Measurements from ENCODE around the gene HOXB3. TPM values are rescaled to one million over a fixed set of nuclear protein-coding genes. Genes with fewer than 3 reads are reported as not detected.

Gene HOXB3
- total RNA-seq, 1 experiment from 2014 or later, result 6.0 TPM

DNA sequence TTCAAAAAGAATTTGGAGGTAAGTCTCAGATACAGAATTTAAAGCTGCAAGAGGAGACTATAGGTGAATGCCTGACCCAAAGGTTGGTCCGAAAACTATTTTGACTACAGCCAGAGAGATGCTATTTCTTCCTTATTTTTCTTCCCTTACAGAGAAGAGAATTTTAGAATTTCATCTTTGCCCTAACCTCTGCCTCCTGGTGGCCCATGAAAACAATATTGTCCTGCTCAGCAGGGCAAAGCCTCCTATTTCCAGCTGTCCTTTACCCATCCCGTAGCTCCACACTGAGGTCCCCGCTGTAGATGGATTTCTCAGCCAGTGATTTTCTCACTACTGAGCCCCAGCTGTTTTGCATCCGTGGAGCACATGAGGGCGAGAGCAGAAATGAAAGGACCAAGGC, 83.8 kb downstream of the HOXB3 start:
- ATAC-seq (peak; percentile 3; the same call in 1 of the 2 replicates), DNase-seq (no peak)
- Histone ChIP-seq H3K9me3 (ENCODE audit: low read length) (no peaks in the 10 kb centered on the region), H3K4me1 (ENCODE audit: insufficient read depth, low read length) (peaks cover 40% of the 10 kb centered on the region), H3K4me3 (ENCODE audit: low read length) (no peak overlapping the region), H3K36me3 (ENCODE audit: low read depth, low read length) (no peaks in the 10 kb centered on the region), H3K79me2 (ENCODE audit: low read length) (no peaks in the 10 kb centered on the region), H3K27ac (ENCODE audit: low read length) (peak overlapping the region; percentile 88), H3K27me3 (ENCODE audit: low read length) (no peaks in the 10 kb centered on the region), H3K9ac (ENCODE audit: low read length) (no peak overlapping the region; the same call in 1 of the 2 replicates), H3F3A (ENCODE audit: low read length, unreplicated experiment) (no peaks in the 10 kb centered on the region), H3K4me2 (ENCODE audit: low read length) (peak overlapping the region; percentile 9; the same call in 1 of the 2 replicates), H4K20me1 (ENCODE audit: low read length) (no peaks in the 10 kb centered on the region), H2AFZ (ENCODE audit: low read length) (no peak overlapping the region), H3K9me2 (replicated peaks; ENCODE audit: low read length) (no peaks in the 10 kb centered on the region)
- POLR2A ChIA-PET (ENCODE audit: unreplicated experiment), result interaction anchor here (0.6 kb wide), 3 partner anchors 120 to 187 kb away, joined by 3 to 20 read pairs (median 4); partner anchors contain the start of gene HOXB9
- intact Hi-C loops (cut with micrococcal nuclease), result no loop called here
- TF ChIP-seq, protein P1, sequence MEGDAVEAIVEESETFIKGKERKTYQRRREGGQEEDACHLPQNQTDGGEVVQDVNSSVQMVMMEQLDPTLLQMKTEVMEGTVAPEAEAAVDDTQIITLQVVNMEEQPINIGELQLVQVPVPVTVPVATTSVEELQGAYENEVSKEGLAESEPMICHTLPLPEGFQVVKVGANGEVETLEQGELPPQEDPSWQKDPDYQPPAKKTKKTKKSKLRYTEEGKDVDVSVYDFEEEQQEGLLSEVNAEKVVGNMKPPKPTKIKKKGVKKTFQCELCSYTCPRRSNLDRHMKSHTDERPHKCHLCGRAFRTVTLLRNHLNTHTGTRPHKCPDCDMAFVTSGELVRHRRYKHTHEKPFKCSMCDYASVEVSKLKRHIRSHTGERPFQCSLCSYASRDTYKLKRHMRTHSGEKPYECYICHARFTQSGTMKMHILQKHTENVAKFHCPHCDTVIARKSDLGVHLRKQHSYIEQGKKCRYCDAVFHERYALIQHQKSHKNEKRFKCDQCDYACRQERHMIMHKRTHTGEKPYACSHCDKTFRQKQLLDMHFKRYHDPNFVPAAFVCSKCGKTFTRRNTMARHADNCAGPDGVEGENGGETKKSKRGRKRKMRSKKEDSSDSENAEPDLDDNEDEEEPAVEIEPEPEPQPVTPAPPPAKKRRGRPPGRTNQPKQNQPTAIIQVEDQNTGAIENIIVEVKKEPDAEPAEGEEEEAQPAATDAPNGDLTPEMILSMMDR (conservative IDR thresholded peaks at IDR 0.05; ENCODE audit: low read depth, low read length), result peak; percentile 51
- no peak for TF ChIP-seq EZH2phosphoT487 (IDR thresholded peaks at IDR 0.05; ENCODE audit: borderline replicate concordance, low read length)
- no peak for TF ChIP-seq EZH2 (IDR thresholded peaks at IDR 0.05; ENCODE audit: low read length, unreplicated experiment)
- CTCF ChIA-PET, result interaction anchor here (0.5 to 1.3 kb wide), 6 partner anchors 9 to 244 kb away, joined by 3 to 8 read pairs (median 3); no protein-coding TSS in a partner anchor
- BruUV-seq (replicated peaks), result no TSS peak

DNA sequence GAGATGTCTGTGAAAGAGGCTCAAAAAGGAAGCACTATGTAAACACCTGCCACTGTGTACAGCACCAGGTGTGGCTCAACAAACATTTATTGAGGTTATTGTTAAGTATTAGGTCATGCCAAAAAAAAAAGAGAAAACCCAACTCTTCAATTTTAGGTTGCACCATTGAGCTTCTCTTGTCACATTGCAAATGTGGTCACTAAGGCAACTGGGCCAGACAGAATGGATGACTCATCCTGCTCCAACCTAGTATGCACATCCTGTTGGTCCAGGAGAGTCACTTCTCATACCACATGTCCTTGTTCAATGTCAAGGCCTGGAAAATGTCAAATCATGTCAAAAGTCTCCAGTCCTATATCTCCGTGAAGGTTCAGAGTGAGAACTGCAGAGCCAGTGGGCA, 84.3 kb downstream of the HOXB3 start:
- Histone ChIP-seq H3K4me3 (ENCODE audit: low read length) (no peak overlapping the region), H3K9ac (ENCODE audit: low read length) (peak overlapping the region; percentile 54; the same call in 1 of the 2 replicates), H3K9me3 (ENCODE audit: low read length) (no peaks in the 10 kb centered on the region), H3K79me2 (ENCODE audit: low read length) (no peaks in the 10 kb centered on the region), H2AFZ (ENCODE audit: low read length) (no peak overlapping the region), H3K27ac (ENCODE audit: low read length) (peak overlapping the region; percentile 88), H4K20me1 (ENCODE audit: low read length) (no peaks in the 10 kb centered on the region), H3K4me2 (ENCODE audit: low read length) (peak overlapping the region; percentile 63), H3F3A (ENCODE audit: low read length, unreplicated experiment) (no peaks in the 10 kb centered on the region), H3K27me3 (ENCODE audit: low read length) (no peaks in the 10 kb centered on the region), H3K36me3 (ENCODE audit: low read depth, low read length) (no peaks in the 10 kb centered on the region), H3K9me2 (replicated peaks; ENCODE audit: low read length) (no peaks in the 10 kb centered on the region), H3K4me1 (ENCODE audit: insufficient read depth, low read length) (peaks cover 41% of the 10 kb centered on the region)
- ChIA-PET POLR2A (ENCODE audit: unreplicated experiment) (interaction anchor here (0.6 kb wide), 2 partner anchors 120 to 186 kb away, joined by 3 to 4 read pairs; partner anchors contain the start of gene HOXB9), CTCF (interaction anchor here (0.6 to 1.3 kb wide), 9 partner anchors 9 to 363 kb away, joined by 3 to 10 read pairs (median 4); no protein-coding TSS in a partner anchor)
- ATAC-seq, result peak; percentile 97
- BruUV-seq (replicated peaks), result no TSS peak
- intact Hi-C loops (cut with micrococcal nuclease), result loop anchor here (1.0 kb wide), 1 partner anchor 8 kb away; no protein-coding TSS in a partner anchor
- TF ChIP-seq EZH2 (IDR thresholded peaks at IDR 0.05; ENCODE audit: low read length, unreplicated experiment) (no peak), EZH2phosphoT487 (IDR thresholded peaks at IDR 0.05; ENCODE audit: borderline replicate concordance, low read length) (no peak)
- TF ChIP-seq, protein P1 (conservative IDR thresholded peaks at IDR 0.05; ENCODE audit: low read depth, low read length), result no peak
- peak; percentile 99 for DNase-seq

DNA sequence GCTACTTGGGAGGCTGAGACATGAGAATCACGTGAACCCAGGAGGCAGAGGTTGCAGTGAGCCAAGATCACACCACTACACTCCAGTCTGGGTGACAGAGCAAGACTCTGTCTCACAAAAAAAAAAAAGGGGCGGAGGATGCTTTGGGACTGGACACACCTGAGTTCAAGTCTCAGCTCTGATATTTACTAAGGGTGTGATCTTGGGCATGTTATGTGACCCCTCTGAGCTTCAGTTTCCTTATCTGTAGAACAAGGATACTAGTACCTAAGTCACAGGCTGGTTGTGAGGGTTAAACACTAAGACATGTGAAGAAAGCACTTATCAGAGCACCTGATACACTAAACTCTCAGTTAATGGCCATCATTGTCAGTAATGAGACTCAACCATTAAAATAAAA, 85.1 kb downstream of the HOXB3 start:
- ChIA-PET POLR2A (ENCODE audit: unreplicated experiment) (no interaction called here), CTCF (no interaction called here)
- no peaks in the 10 kb centered on the region for H3K36me3 ChIP-seq (ENCODE audit: low read depth, low read length)
- peak overlapping the region; percentile 88 for H3K27ac ChIP-seq (ENCODE audit: low read length)
- TF ChIP-seq, protein P1 (conservative IDR thresholded peaks at IDR 0.05; ENCODE audit: low read depth, low read length), result no peak
- TF ChIP-seq EZH2phosphoT487 (IDR thresholded peaks at IDR 0.05; ENCODE audit: borderline replicate concordance, low read length), result no peak
- TF ChIP-seq EZH2 (IDR thresholded peaks at IDR 0.05; ENCODE audit: low read length, unreplicated experiment), result no peak
- no peaks in the 10 kb centered on the region for H4K20me1 ChIP-seq (ENCODE audit: low read length)
- H2AFZ ChIP-seq (ENCODE audit: low read length), result no peak overlapping the region
- no peaks in the 10 kb centered on the region for H3K27me3 ChIP-seq (ENCODE audit: low read length)
- intact Hi-C loops (cut with micrococcal nuclease), result loop anchor here (1.0 kb wide), 1 partner anchor 8 kb away; no protein-coding TSS in a partner anchor
- no peaks in the 10 kb centered on the region for H3K9me2 ChIP-seq (replicated peaks; ENCODE audit: low read length)
- H3F3A ChIP-seq (ENCODE audit: low read length, unreplicated experiment), result peaks cover 4% of the 10 kb centered on the region
- peak overlapping the region; percentile 63 for H3K4me2 ChIP-seq (ENCODE audit: low read length)
- H3K4me3 ChIP-seq (ENCODE audit: low read length), result no peak overlapping the region
- no peaks in the 10 kb centered on the region for H3K79me2 ChIP-seq (ENCODE audit: low read length)
- DNase-seq (no peak), ATAC-seq (no peak)
- no TSS peak for BruUV-seq (replicated peaks)
- H3K4me1 ChIP-seq (ENCODE audit: insufficient read depth, low read length), result peaks cover 43% of the 10 kb centered on the region
- peak overlapping the region; percentile 54 for H3K9ac ChIP-seq (ENCODE audit: low read length)
- no peaks in the 10 kb centered on the region for H3K9me3 ChIP-seq (ENCODE audit: low read length)
